ENCODE measurements around the gene AIMP1.
"Not testable (repeated sequence)": the region's sequence is repeated elsewhere in the genome, so short reads cannot be mapped to it uniquely, and the experiment has no call there.

The AIMP1 gene

DNA sequence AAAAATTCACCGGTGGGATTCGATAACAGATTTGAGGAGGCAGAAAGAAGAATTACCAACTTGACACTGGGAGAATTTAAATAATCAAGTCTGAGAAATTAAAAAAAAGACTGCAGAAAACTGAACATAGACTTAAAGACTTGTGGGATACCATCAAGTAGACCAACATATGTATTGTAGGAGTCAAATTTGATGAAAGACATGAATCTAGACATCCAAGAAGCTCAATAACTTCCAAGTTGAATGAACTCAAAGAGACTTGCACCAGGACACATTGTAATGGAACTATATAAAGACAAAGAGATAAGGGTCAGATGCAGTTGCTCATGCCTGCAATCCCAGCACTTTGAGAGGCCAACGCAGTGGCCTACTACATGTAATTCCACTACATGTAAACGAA, 82.5 kb downstream of the AIMP1 start:
- H3K27ac ChIP-seq; DNase-seq (ENCODE audit: low read depth, low spot score): not testable (repeated sequence)

All from epithelial cell of prostate (primary cell).